SH-SY5Y (cell line): ENCODE results near the gene ACO2.

ENCODE experiments used
- GATA2 ChIP-seq: IDR thresholded peaks from 2 replicates; pipeline ENCODE4 v1.6.1; 2011; ENCODE audit warnings: mild to moderate bottlenecking, low read depth, low read length
- GATA3 ChIP-seq: IDR thresholded peaks from 2 replicates; pipeline ENCODE4 v1.6.1; 2011; ENCODE audit warnings: low read depth, mild to moderate bottlenecking, low read length, moderate library complexity

DNA sequence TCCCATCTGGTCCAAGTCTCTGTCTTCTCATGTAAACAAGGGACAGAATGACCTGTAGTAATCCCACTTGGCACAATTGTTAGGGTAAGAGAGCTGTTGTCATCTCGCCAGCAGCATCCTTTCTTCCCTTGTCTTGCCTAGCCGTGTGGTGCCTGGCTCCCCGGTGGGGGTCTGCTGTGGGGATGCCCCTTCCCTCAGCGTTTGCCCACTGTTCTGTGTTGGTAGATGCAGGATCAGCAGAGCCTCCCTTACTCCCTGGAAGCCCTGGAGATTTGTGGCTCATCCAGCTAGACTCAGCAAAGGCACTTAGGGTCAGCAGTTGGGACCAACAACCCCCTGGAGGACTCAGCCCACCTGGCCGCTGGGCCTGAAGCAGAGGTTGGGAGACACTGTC, 13.0 kb downstream of the ACO2 start:
- TF ChIP-seq GATA2, result no peak
- TF ChIP-seq GATA3, result no peak
